DMS114 treated with DMSO at 0.1 percent for 48 hours (cell line): ENCODE results near the gene ST6GALNAC1.

Experiments used
- DNase-seq: peaks from one replicate; lab custom pipeline; 2025; ENCODE audit not compliant: unreplicated experiment; lab: John Stamatoyannopoulos, UW

Gene ST6GALNAC1

GRCh38 chr17:76677406-76677805 lies 33.8 kb upstream of the ST6GALNAC1 start:
- no peak for DNase-seq

- DNase-seq = no peak
Observed at GRCh38 chr17:76676629-76677028, 33.1 kb upstream of the ST6GALNAC1 start.

DNA sequence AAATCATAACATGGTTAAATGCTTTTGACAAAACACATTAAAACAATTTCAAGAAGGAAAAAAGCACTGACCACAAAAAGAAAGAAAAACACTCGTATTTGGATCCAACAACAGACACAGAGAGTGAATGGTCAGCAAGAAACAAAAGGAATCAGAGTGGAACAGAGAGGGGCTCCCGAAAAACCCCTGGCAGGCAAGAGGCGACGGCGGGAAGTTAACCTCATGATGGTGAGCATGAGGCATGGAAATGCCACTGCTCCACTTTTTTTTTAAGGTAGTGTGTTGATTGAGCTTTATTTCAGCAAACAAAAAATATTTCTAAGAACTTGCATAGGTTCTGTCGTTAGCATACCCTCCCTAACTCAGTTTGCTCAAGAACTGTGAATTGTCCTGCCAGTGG lies 32.1 kb upstream of the ST6GALNAC1 start:
- no peak for DNase-seq

DNA sequence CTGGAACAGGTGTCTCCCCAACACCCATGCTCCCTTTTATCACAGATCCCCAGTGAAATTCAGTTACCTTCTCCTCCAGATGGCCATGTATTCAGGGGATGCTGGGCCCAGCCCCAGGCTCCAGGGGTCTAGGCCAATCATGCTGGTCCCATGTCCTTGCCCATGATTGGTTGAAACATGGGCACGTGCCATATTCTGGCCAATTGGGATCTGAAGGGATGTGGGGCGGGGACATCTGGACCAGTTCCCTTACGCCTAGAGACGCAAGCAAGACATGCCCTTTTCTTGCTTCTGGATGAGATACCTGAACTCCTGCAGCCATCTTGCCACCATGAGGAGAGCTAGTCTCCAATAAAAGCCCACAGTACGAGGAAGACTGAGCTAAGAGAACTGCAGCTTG lies 31.0 kb upstream of the ST6GALNAC1 start:
- DNase-seq = no peak

DNA sequence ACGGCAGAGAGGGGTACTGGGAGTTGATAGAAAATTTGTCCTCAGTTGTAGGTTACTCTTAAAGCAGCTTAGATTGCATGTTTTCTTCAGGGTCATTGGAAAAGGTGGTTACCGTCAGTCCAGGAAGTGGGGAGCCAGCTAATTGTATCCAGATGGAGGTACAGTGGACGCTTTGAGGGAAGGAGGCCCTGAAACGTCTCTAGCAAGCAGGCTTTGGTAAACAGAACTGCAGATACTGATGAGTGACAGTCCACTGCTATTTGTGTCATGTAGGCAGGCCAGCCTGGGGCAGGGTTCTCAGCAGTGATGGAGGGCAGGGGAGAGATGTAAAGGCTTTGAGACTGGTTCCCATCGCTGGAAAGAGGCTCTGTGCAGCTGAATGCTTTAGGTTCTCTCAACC lies 30.2 kb upstream of the ST6GALNAC1 start:
- DNase-seq = no peak

- DNase-seq = no peak
Observed at GRCh38 chr17:76672892-76673291, 29.3 kb upstream of the ST6GALNAC1 start.

DNA sequence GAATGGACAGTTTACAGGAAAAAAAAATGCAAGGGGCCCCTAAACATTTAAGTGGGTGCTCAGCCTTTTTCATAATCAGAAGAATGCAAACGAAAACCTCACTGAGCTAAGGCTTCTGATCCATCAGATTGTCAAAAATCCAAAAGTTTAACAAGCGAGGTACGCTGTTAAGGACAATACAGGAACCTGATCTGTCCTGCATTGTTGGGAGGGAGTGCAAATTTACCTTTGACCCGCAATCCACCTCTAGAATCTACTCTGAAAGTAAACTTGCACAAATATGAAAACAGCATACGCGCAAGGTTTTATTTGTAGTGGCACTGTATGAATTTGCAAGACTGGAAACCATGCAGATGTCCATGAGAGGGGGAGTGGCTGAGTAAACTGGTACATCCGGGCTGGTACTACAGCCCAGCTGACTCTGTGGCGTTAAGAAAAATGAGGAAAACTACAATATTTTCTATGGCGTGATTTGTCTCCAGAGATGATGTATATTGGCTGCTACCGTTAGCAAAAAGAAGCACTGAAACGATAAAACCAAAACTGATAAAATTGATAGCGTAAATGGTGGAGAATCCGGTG lies 28.8 kb upstream of the ST6GALNAC1 start:
- DNase-seq = no peak

DNA sequence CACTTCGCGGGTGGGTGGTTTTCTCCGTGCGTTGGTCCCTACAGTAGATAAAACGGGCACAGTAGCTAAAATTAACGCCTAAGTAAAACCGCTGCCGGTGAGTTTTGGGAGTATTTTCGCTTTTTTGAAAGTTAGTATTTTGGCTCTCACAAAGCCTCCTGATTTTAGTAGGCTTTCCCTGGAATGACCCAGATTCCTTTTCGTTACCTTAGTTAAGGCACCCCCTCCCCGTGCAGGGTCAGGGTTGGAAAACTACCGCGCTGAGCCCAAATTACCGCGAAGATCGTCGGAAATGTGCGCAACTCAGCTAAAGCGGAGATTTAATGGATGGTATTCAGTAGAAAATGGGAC lies 28.3 kb upstream of the ST6GALNAC1 start:
- no peak for DNase-seq

DNA sequence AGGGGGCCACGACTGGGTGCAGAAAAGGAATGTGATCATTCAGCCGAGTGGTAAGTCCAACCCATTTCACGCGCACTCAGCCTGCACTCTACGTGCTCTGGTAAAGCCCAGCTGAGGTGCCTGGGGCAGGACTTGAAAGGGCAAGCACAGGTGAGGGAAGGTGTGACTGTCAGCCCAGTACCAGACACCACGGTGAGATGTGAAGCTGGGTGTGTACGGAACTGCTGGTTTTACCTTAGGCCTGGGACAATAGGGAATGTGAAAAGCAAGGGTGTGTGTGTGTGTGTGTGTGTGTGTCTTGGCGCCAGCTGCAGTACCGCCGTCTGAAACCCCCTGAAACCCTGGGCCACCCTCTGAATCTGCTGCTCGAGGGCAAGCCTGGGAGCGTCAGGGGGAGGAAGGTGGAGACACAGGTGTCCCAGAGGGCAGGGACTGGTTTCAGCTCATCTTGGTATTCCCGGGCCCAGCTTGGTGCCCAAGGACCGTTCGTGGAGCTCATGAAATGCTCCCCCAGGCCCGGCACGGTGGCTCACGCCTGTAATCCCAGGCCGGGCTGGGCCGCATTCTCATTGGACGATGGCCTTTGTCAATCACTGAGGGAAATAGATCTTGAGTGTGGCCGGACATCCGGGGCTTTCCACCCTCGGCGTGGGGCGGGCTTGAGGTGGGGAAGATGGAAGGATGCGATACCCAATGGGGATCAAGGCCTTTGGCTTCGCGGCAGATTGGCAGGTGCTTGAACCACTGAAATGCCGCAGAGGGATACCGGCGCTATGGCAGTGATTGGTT lies 27.8 kb upstream of the ST6GALNAC1 start:
- peak; percentile 97 for DNase-seq

DNA sequence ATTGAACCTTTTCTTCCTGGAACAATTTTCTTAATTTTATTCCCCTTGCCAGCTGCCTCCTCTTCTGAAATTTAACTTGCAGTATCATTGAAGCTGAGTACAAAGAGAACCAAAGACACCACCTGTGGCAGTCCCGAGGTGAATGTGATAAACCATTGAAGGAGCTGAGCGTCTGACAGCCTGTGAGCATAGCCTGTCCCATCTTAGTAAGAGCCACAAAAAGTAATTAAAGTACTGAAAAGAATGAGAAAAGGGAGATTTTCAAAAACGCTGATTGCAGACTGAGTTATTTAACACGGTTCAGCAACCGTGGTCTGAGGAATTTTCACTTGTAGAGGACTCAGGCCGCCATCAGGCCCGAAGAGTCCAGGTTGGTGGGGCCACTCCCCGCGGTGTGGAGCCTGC lies 27.2 kb upstream of the ST6GALNAC1 start:
- DNase-seq = no peak

DNA sequence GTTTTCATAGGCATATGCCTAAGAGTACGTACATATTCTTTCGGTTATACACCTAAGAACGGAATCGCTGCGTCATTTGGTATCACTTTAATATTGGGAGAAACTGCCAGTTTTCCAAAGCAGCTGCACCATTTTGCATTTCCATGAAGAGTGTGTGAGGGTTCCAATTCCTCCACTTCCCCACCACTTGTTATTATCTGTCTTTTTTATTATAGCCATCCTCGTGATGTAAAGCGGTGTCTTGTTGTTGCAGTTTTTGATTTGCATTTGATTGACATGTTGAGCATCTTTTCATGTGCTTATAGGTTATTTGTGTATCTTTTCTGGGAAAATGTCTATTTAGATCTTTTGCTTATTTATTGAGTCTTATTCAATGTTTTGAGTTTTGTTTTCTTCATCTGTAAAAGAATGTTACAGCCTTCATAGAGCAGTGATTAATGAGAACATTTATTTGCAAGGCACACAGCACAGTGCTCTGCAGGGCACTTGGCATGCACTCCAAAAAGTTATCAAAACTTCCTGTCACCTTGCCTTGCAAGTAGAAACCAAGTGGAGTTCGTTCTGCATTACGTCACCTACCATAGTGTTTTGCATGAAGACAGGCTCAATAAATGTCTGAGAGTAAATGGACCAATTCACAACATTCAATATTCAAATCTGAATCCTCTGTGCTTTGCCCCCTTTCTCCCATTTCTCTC lies 26.6 kb upstream of the ST6GALNAC1 start:
- no peak for DNase-seq

GRCh38 chr17:76667786-76668453 lies 24.4 kb upstream of the ST6GALNAC1 start:
- no peak for DNase-seq

DNA sequence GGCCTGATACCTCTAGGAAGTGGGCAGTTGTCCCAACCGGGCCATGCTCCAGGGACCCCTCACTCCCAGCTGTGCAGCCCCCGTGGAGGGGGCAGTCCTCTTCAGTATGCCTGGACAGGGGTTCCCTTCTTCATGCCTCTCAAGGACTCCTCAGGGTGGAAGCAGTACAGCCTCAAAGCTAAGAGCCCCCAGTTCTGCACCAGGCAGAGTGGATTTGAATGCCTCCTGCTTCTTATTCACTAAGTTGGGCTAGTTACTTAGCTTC lies 23.9 kb upstream of the ST6GALNAC1 start:
- no peak for DNase-seq

- no peak for DNase-seq
Observed at GRCh38 chr17:76660656-76661042, 17.1 kb upstream of the ST6GALNAC1 start.

GRCh38 chr17:76659928-76660655 lies 16.5 kb upstream of the ST6GALNAC1 start:
- DNase-seq = no peak

- no peak for DNase-seq
Observed at GRCh38 chr17:76658242-76658662, 14.7 kb upstream of the ST6GALNAC1 start.

DNA sequence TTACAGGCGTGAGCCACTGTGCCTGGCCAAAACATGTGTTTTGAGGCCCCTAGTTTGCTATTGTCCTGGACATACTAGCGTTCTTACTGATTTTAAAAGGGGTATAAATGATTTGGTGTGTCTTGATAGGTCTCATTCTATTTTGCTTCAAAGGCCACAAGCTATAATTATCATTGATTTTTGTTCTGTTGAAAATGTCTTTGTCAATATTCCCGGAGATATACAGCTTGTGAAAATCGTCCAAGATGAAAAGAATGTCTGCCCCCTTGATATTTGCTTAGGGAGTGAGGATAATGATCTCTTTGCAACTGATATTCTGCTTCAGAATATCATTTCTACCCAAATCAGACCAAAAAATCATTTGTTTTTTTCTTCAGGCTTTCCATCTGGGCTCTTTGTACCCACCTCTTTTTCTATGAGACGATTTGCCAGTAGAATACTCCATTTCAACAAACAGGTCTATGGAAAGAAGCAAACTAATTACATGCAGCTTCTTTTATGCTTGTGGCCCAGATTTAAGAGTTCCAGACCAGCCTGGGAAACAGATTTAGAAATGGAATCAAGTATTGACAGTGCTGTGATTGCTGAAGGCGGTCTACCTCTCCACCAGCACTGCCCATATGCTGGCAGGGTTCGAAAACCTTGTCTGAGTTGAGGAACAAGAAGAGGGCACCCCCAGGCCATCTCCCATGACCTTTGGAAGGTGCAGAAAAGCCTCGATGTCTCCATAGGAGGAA lies 14.1 kb upstream of the ST6GALNAC1 start:
- DNase-seq = no peak

DNA sequence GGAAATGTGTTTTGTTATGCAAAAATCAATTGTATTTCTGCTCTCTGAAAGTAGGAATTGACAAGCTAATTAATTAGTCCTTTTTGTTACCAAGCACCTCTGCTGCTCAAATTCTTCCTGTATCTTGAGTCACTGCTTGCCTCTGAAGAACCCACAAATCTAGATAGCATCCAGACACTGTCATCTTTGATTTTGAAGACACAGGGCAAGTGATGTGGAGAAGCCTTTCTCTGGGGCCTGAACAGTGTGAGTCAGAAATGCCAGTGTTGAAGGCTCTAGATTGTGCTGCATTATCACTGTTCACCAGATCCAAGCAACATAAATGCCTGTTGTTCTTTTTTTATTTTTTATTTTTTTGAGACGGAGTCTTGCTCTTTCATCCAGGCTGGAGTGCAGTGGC lies 10.9 kb upstream of the ST6GALNAC1 start:
- no peak for DNase-seq

DNA sequence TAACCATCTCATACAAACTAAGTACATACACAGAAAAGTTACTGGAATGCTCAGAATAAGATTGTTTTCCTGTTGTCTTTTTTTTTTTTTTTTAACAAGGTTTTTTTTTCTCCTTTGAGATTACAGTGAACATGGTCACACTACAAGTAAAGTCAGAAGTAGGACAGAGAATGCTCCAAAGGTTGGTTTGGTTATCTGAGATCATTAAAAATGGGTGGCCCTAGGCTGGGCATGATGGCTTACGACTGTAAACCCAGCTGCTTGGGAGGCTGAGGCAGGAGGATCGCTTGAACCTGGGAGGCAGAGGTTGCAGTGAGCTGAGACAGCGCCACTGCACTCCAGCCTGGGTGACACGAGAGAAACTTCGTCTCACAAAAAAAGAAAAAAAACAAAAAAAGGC lies 6.9 kb upstream of the ST6GALNAC1 start:
- no peak for DNase-seq

DNA sequence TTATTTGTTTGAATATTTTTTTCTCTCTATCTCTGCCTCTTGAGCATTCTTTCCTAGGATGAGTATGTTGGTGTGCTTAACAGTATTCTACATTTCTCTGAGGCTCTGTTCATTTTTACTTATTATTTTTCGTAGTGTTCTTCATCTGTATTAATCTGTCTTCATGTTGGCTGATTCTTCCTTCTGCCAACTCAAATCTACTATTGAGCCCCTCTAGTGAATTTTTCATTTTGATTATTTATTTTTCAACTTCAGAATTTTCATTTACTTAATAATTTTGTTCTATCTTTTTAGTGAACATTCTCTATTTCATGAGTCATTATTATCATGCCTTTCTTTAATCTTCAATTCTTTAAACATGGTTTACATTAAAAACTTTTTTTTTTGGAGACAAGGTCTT lies 3.2 kb upstream of the ST6GALNAC1 start:
- no peak for DNase-seq

GRCh38 chr17:76645481-76645880 lies 1.9 kb upstream of the ST6GALNAC1 start:
- DNase-seq = no peak
